K562 (cell line): Measurements from ENCODE around the gene CPTP. TPM values are rescaled to one million over a fixed set of nuclear protein-coding genes. Genes with fewer than 3 reads are reported as not detected.

Source experiments
- ARNT ChIP-seq, 2 experiments: fragments of 450-650 bp; IDR thresholded peaks; 2 replicates each; pipeline ENCODE4 v1.6.1; 2016; ENCODE audit warnings: mild to moderate bottlenecking in 1 of 2
- BDP1 ChIP-seq: IDR thresholded peaks from 3 replicates; pipeline ENCODE4 v1.6.1; 2011; ENCODE audit not compliant: insufficient read length, insufficient read depth
- CBFA2T2 ChIP-seq: fragments of 450-650 bp; conservative IDR thresholded peaks from 2 replicates; pipeline ENCODE4 v1.6.1; 2017; ENCODE audit warnings: mild to moderate bottlenecking
- CBX1 ChIP-seq: sonication (generic); IDR thresholded peaks from 2 replicates; pipeline ENCODE4 v1.6.1; 2016; ENCODE audit warnings: antibody characterized with exemption, low read depth, mild to moderate bottlenecking
- CBX5 ChIP-seq: IDR thresholded peaks from 2 replicates; pipeline ENCODE4 v1.6.1; 2014; ENCODE audit warnings: low read depth, borderline replicate concordance
- ELF1 ChIP-seq: fragments of 200-800 bp; sonication (Bioruptor generic); IDR thresholded peaks from 2 replicates; pipeline ENCODE4 v1.6.1; 2016; ENCODE audit warnings: missing genetic modification characterization, missing compliant biosample characterization
- ESRRA ChIP-seq: fragments of 450-650 bp; IDR thresholded peaks from 2 replicates; pipeline ENCODE4 v1.6.1; 2014; ENCODE audit warnings: low read depth, mild to moderate bottlenecking, moderate library complexity, borderline replicate concordance
- FOSL1 ChIP-seq: fragments of 200-800 bp; sonication (Bioruptor generic); conservative IDR thresholded peaks from 2 replicates; pipeline ENCODE4 v1.6.1; 2016; ENCODE audit warnings: missing genetic modification characterization, missing compliant biosample characterization
- HINFP ChIP-seq: fragments of 450-650 bp; conservative IDR thresholded peaks from 2 replicates; pipeline ENCODE4 v1.6.1; 2016; ENCODE audit warnings: missing genetic modification characterization, low read depth, mild to moderate bottlenecking, control low read depth, missing compliant biosample characterization
- LARP7 ChIP-seq: fragments of 450-650 bp; IDR thresholded peaks from 2 replicates; pipeline ENCODE4 v1.6.1; 2016
- MXD1 ChIP-seq: fragments of 250-450 bp; sonication (Bioruptor Pico); IDR thresholded peaks from 2 replicates; pipeline ENCODE4 v1.8.0; 2021; ENCODE audit warnings: borderline replicate concordance, mild to moderate bottlenecking, moderate library complexity; ENCODE audit not compliant: poor library complexity, severe bottlenecking
- NCOR1 ChIP-seq: fragments of 450-650 bp; IDR thresholded peaks from 2 replicates; pipeline ENCODE4 v1.6.1; 2016; ENCODE audit warnings: mild to moderate bottlenecking, moderate library complexity
- NFIX ChIP-seq: fragments of 250-450 bp; sonication (Bioruptor Pico); IDR thresholded peaks from 2 replicates; pipeline ENCODE4 v1.4.0; 2020; ENCODE audit warnings: low read depth, mild to moderate bottlenecking, moderate library complexity
- SAP30 ChIP-seq: fragments of 200-600 bp; sonication (generic); IDR thresholded peaks from 2 replicates; pipeline ENCODE4 v1.6.1; 2012; ENCODE audit warnings: borderline replicate concordance, low read depth, mild to moderate bottlenecking, moderate library complexity, low read length, control low read depth, inconsistent platforms; ENCODE audit not compliant: insufficient read depth, poor library complexity, severe bottlenecking
- SMAD2 ChIP-seq: fragments of 150-350 bp; IDR thresholded peaks from 2 replicates; pipeline ENCODE4 v1.6.1; 2014; ENCODE audit warnings: low read depth, mild to moderate bottlenecking, low read length
- SRSF1 ChIP-seq: fragments of 200-400 bp; formaldehyde crosslinking; IDR thresholded peaks from 2 replicates; pipeline ENCODE4 v1.6.1; 2017; ENCODE audit warnings: mild to moderate bottlenecking, low read depth, low read length, moderate library complexity
- STAT6 ChIP-seq: sonication (generic); formaldehyde crosslinking; IDR thresholded peaks from 2 replicates; pipeline ENCODE4 v1.8.1; 2023; ENCODE audit warnings: mild to moderate bottlenecking, missing genetic modification reagents
- TBL1XR1 ChIP-seq, 2 experiments: IDR thresholded peaks; 2 replicates each; pipeline ENCODE4 v1.6.1; 2012; ENCODE audit warnings: improper control_type of control experiment in 2 of 2, low read length in 2 of 2, mild to moderate bottlenecking in 1 of 2
- ZBTB12 ChIP-seq: fragments of 250-450 bp; sonication (Bioruptor Pico); IDR thresholded peaks from 2 replicates; pipeline ENCODE4 v1.4.0; 2020
- ZNF143 ChIP-seq: sonication (generic); formaldehyde crosslinking; IDR thresholded peaks from 2 replicates; pipeline ENCODE4 v1.9.0; 2022; ENCODE audit warnings: mild to moderate bottlenecking, missing genetic modification reagents
- ZNF239 ChIP-seq: fragments of 250-450 bp; sonication (Bioruptor Pico); IDR thresholded peaks from 2 replicates; pipeline ENCODE4 v1.4.0; 2020; ENCODE audit warnings: mild to moderate bottlenecking
- ZNF395 ChIP-seq: fragments of 200-800 bp; sonication (Bioruptor generic); IDR thresholded peaks from 2 replicates; pipeline ENCODE4 v1.6.1; 2017; ENCODE audit warnings: missing genetic modification characterization, missing compliant biosample characterization
- polyA plus RNA-seq, 8 experiments: library from polyadenylated mRNA; depleted of rRNA in 4 of 8; stranded (reverse) in 5 of 8; unstranded in 3 of 8; fragments of >200 nt; fragmentation: Nextera tagmentation in 2 of 8; fragmentation: Illumina TruSeq in 1 of 8; extraction: Ambion mirVana in 2 of 8; extraction: Trizol in 1 of 8; gene quantifications; 2 replicates each; pipeline versions ENCODE4 v1.2.1 to v1.2.3, GENCODE V29; 2011 to 2014; ENCODE audit warnings: inconsistent platforms in 1 of 8, missing spikeins in 1 of 8
- total RNA-seq, 7 experiments: library from RNA; depleted of rRNA in 6 of 7; stranded (reverse); fragments of >200 nt in 6 of 7; fragmentation: Illumina TruSeq in 2 of 7; extraction: Trizol in 2 of 7; gene quantifications; 2 replicates each; pipeline versions ENCODE4 v1.2.1 to v1.2.3, GENCODE V29; 2011 to 2021; ENCODE audit warnings: low replicate concordance in 1 of 7

Gene CPTP
- total and polyA plus RNA-seq, 9 of the 15 experiments (the other 6 are each of a cell fraction or from before 2014, with no cell fraction given), result 0.11 to 25.8 (median 3.5) TPM

GRCh38 chr1:1373815-1374588 is 49.4 kb downstream of the CPTP start (continued):
- TF ChIP-seq MXD1 (CRISPR knock-in tag), result no peak
- TF ChIP-seq SAP30, result no peak
- no peak for TF ChIP-seq TBL1XR1 (IDR thresholded peaks at IDR 0.05; ENCODE audit: low read length in 2 of 2)
- TF ChIP-seq ZNF143 (CRISPR knock-in tag), result no peak
- TF ChIP-seq HINFP, result no peak
- no peak for TF ChIP-seq CBX1
- TF ChIP-seq CBFA2T2, result no peak
- no peak for TF ChIP-seq ESRRA
- no peak for TF ChIP-seq ZNF239 (CRISPR knock-in tag)
- 0 out of 2 replicates have a peak, but pooled peaks have one; percentile 26 for TF ChIP-seq STAT6 (CRISPR knock-in tag)
- no peak for TF ChIP-seq BDP1
- no peak for TF ChIP-seq FOSL1
- TF ChIP-seq SMAD2, result no peak
- no peak for TF ChIP-seq SRSF1
- no peak for TF ChIP-seq ARNT (IDR thresholded peaks at IDR 0.05)
- no peak for TF ChIP-seq LARP7
- no peak for TF ChIP-seq ZNF395 (CRISPR knock-in tag)
- TF ChIP-seq CBX5, result no peak
- no peak for TF ChIP-seq NCOR1
- TF ChIP-seq ZBTB12 (CRISPR knock-in tag), result no peak
- TF ChIP-seq NFIX, result no peak
- TF ChIP-seq ELF1 (tag), result no peak
